GM23338 (cell line): ENCODE measurements around the gene POLD2. TPM values are rescaled to one million over a fixed set of nuclear protein-coding genes. Genes with fewer than 3 reads are reported as not detected.

Experiments
- ATAC-seq: fragments of 200-7000 bp; cut with Tn5 transposase; 3 replicates; pipeline ENCODE4 v1.9.1; 2020
- DNase-seq: peaks from one replicate; pipeline ENCODE4 v3.0.0-alpha.2; 2015; ENCODE audit warnings: low spot score
- H2AFZ ChIP-seq: fragments of 200-600 bp; sonication (generic); 2 replicates; pipeline ENCODE4 v1.8.0; 2016; ENCODE audit warnings: antibody characterized with exemption, mild to moderate bottlenecking, moderate library complexity
- H3F3A ChIP-seq: fragments of 200-600 bp; sonication (generic); replicated peaks from 2 replicates; pipeline ENCODE4 v1.8.0; 2017; ENCODE audit warnings: antibody characterized with exemption, mixed run types, low read depth
- H3K27ac ChIP-seq: fragments of 200-600 bp; sonication (generic); 2 replicates; pipeline ENCODE4 v1.6.1; 2016; ENCODE audit warnings: low read depth
- H3K27me3 ChIP-seq: fragments of 200-600 bp; sonication (generic); 2 replicates; pipeline ENCODE4 v1.8.0; 2016; ENCODE audit warnings: mild to moderate bottlenecking, mixed run types, moderate library complexity; ENCODE audit not compliant: insufficient read depth
- H3K36me3 ChIP-seq: fragments of 200-600 bp; sonication (generic); 2 replicates; pipeline ENCODE4 v1.8.0; 2016; ENCODE audit warnings: mild to moderate bottlenecking; ENCODE audit not compliant: insufficient read depth
- H3K4me1 ChIP-seq: fragments of 200-600 bp; sonication (generic); 2 replicates; pipeline ENCODE4 v1.8.0; 2016; ENCODE audit warnings: mild to moderate bottlenecking, moderate library complexity; ENCODE audit not compliant: insufficient read depth
- H3K4me2 ChIP-seq: fragments of 200-600 bp; sonication (generic); 2 replicates; pipeline ENCODE4 v1.7.1; 2017; ENCODE audit warnings: mixed run types
- H3K4me3 ChIP-seq: fragments of 200-600 bp; sonication (generic); 2 replicates; pipeline ENCODE4 v1.6.1; 2016; ENCODE audit warnings: mixed run types
- H3K79me2 ChIP-seq: fragments of 200-600 bp; sonication (generic); replicated peaks from 2 replicates; pipeline ENCODE4 v1.8.0; 2017; ENCODE audit warnings: mild to moderate bottlenecking; ENCODE audit not compliant: insufficient read depth
- H3K9me2 ChIP-seq: fragments of 200-600 bp; sonication (generic); 2 replicates; pipeline ENCODE4 v1.8.0; 2017; ENCODE audit not compliant: insufficient read depth
- H4K20me1 ChIP-seq: fragments of 200-600 bp; sonication (generic); replicated peaks from 2 replicates; pipeline ENCODE4 v1.8.0; 2017; ENCODE audit warnings: mild to moderate bottlenecking; ENCODE audit not compliant: insufficient read depth
- H3K27ac Mint-ChIP-seq: 2 replicates; pipeline ENCODE4 v1.8.0; 2020; ENCODE audit warnings: inconsistent platforms, mild to moderate bottlenecking, moderate library complexity, mixed read lengths
- H3K27me3 Mint-ChIP-seq: 3 replicates; pipeline ENCODE4 v1.8.0; 2022; ENCODE audit warnings: low read depth, mild to moderate bottlenecking, moderate library complexity, mixed read lengths, inconsistent platforms; ENCODE audit not compliant: insufficient read depth, poor library complexity
- H3K36me3 Mint-ChIP-seq: 3 replicates; pipeline ENCODE4 v1.8.0; 2021; ENCODE audit warnings: low read depth, mild to moderate bottlenecking, inconsistent platforms, moderate library complexity, mixed read lengths
- H3K4me1 Mint-ChIP-seq: 3 replicates; pipeline ENCODE4 v1.8.0; 2020; ENCODE audit warnings: mild to moderate bottlenecking, inconsistent platforms, mixed read lengths
- H3K4me3 Mint-ChIP-seq: 3 replicates; pipeline ENCODE4 v1.8.0; 2021; ENCODE audit warnings: moderate library complexity, mild to moderate bottlenecking, inconsistent platforms, mixed read lengths
- H3K9me3 Mint-ChIP-seq: 3 replicates; pipeline ENCODE4 v1.8.0; 2020; ENCODE audit warnings: moderate library complexity, mild to moderate bottlenecking, inconsistent platforms, mixed read lengths
- CREB1 ChIP-seq: fragments of 250-450 bp; sonication (Bioruptor Pico); IDR thresholded peaks from 2 replicates; pipeline ENCODE4 v1.5.0; 2020; ENCODE audit warnings: low read depth, mild to moderate bottlenecking, moderate library complexity
- EZH2 ChIP-seq: fragments of 200-600 bp; sonication (generic); IDR thresholded peaks from one replicate; pipeline ENCODE4 v1.8.0; 2017; ENCODE audit warnings: antibody characterized with exemption, mild to moderate bottlenecking, low read depth; ENCODE audit not compliant: unreplicated experiment
- EZH2phosphoT487 ChIP-seq: fragments of 200-600 bp; sonication (generic); IDR thresholded peaks from one replicate; pipeline ENCODE4 v1.8.1; 2018; ENCODE audit warnings: antibody characterized with exemption; ENCODE audit not compliant: unreplicated experiment
- JUNB ChIP-seq: IDR thresholded peaks from one replicate; pipeline ENCODE4 v1.6.1; 2016; ENCODE audit warnings: antibody characterized with exemption; ENCODE audit not compliant: unreplicated experiment
- NANOG ChIP-seq: IDR thresholded peaks from 2 replicates; pipeline ENCODE4 v1.6.1; 2016; ENCODE audit warnings: antibody characterized with exemption, borderline replicate concordance
- POLR2AphosphoS5 ChIP-seq: IDR thresholded peaks from 2 replicates; pipeline ENCODE4 v1.6.1; 2016; ENCODE audit warnings: antibody characterized with exemption, low read depth
- STAT1 ChIP-seq: IDR thresholded peaks from one replicate; pipeline ENCODE4 v1.6.1; 2016; ENCODE audit warnings: antibody characterized with exemption; ENCODE audit not compliant: unreplicated experiment
- ZNF114 ChIP-seq: fragments of 250-450 bp; sonication (Bioruptor Pico); IDR thresholded peaks from 2 replicates; pipeline ENCODE4 v1.5.0; 2020; ENCODE audit warnings: mild to moderate bottlenecking, moderate library complexity
- ZNF331 ChIP-seq: fragments of 250-450 bp; sonication (Bioruptor Pico); IDR thresholded peaks from 2 replicates; pipeline ENCODE4 v1.5.0; 2020; ENCODE audit warnings: low read depth, mild to moderate bottlenecking, moderate library complexity
- polyA plus RNA-seq: library from polyadenylated mRNA; unstranded; fragments of >200 nt; fragmentation: Nextera tagmentation; extraction: Ambion mirVana; gene quantifications from 2 replicates; pipeline ENCODE4 v1.2.1, GENCODE V29; 2016
- total RNA-seq: library from RNA; depleted of rRNA; stranded (reverse); fragments of >200 nt; shearing (Covaris generic); gene quantifications from 2 replicates; pipeline ENCODE4 v1.2.3, GENCODE V29; 2014
- TF ChIP-seq, protein P1 (sequence below), 2 experiments: fragments of 200-600 bp in 1 of 2; sonication (generic) in 1 of 2; conservative IDR thresholded peaks; 2 replicates each; pipeline versions ENCODE4 v1.5.1 to v1.6.1; 2016 to 2017; ENCODE audit warnings: antibody characterized with exemption in 2 of 2, low read depth in 2 of 2, mild to moderate bottlenecking in 2 of 2, moderate library complexity in 1 of 2
- TF ChIP-seq, protein P2 (sequence below): fragments of 250-450 bp; sonication (Bioruptor Pico); IDR thresholded peaks from 2 replicates; pipeline ENCODE4 v1.5.0; 2020; ENCODE audit warnings: mild to moderate bottlenecking, moderate library complexity
- TF ChIP-seq, protein P3 (sequence below): IDR thresholded peaks from one replicate; pipeline ENCODE4 v1.6.1; 2018; ENCODE audit warnings: antibody characterized with exemption; ENCODE audit not compliant: unreplicated experiment
- TF ChIP-seq, protein P4 (sequence below): IDR thresholded peaks from 2 replicates; pipeline ENCODE4 v1.6.1; 2016; ENCODE audit warnings: antibody characterized with exemption

The POLD2 gene
- total and polyA plus RNA-seq, 2 experiments from 2014 or later, result 101 to 127 TPM

DNA sequence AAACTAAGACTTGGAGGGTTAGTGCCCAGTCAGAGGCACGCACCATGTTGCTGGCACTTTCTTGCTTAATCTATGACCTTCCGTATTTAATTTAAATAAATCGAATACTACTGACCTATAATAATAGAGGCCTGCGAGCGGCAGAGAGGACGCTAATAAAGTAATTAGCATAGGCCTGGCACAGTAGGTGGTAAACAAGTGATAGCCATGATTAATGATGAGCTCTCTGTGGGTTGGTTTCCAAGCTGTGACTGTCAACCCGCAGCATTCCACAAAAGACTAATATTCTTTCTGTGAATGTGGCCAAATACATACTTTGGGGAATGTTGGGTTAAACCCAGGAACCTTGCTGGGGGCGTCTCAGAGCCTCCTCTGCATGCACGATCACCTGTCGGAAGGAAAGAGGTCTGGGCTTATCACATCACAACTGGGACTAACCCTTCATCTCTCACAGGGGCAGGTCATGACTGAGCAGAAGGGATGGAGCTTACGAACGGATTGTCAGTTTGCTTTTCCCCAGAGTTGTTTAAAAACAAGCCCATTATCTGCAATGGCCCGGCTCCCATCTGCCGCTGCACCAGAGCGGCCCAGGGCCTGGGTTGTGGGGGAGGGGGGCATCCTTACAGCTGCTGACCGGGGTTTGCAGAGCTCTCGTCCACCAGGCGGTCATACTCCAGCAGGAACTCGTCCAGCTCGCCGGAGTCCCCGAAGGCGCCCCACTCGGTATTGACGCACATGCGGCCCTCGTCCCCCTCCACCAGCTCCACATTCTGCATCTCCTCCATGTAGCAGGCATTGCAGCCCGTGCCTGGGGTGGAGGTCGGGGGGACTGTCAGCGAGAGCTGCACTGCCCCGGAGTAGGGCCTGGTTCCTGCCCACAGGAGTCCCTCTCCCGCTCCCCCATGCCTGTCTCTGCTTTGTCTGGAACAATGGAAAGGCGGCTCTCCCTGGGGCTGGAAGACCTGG is 24.0 kb upstream of the POLD2 start:
- Mint-ChIP-seq H3K36me3 (no peaks in the 10 kb centered on the region), H3K27ac (no peak overlapping the region), H3K4me1 (peaks cover 21% of the 10 kb centered on the region), H3K9me3 (no peaks in the 10 kb centered on the region), H3K4me3 (no peak overlapping the region), H3K27me3 (peaks cover 37% of the 10 kb centered on the region)
- Histone ChIP-seq H3K27me3 (peaks cover 30% of the 10 kb centered on the region), H3K4me1 (peaks cover 8% of the 10 kb centered on the region), H4K20me1 (no peaks in the 10 kb centered on the region), H3F3A (no peaks in the 10 kb centered on the region), H3K27ac (no peak overlapping the region), H3K9me2 (no peaks in the 10 kb centered on the region), H3K4me2 (peak overlapping the region; percentile 75; the same call in 1 of the 2 replicates), H2AFZ (peak overlapping the region; percentile 94), H3K79me2 (no peaks in the 10 kb centered on the region), H3K36me3 (no peaks in the 10 kb centered on the region), H3K4me3 (no peak overlapping the region)
- peak; percentile 48 for DNase-seq
- ATAC-seq, result peak; percentile 4; the same call in 2 of the 3 replicates
- TF ChIP-seq NANOG, result no peak
- no peak for TF ChIP-seq JUNB
- TF ChIP-seq, protein P1, sequence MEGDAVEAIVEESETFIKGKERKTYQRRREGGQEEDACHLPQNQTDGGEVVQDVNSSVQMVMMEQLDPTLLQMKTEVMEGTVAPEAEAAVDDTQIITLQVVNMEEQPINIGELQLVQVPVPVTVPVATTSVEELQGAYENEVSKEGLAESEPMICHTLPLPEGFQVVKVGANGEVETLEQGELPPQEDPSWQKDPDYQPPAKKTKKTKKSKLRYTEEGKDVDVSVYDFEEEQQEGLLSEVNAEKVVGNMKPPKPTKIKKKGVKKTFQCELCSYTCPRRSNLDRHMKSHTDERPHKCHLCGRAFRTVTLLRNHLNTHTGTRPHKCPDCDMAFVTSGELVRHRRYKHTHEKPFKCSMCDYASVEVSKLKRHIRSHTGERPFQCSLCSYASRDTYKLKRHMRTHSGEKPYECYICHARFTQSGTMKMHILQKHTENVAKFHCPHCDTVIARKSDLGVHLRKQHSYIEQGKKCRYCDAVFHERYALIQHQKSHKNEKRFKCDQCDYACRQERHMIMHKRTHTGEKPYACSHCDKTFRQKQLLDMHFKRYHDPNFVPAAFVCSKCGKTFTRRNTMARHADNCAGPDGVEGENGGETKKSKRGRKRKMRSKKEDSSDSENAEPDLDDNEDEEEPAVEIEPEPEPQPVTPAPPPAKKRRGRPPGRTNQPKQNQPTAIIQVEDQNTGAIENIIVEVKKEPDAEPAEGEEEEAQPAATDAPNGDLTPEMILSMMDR (conservative IDR thresholded peaks at IDR 0.05; ENCODE audit: low read depth in 2 of 2), result no peak
- no peak for TF ChIP-seq POLR2AphosphoS5
- TF ChIP-seq ZNF114 (CRISPR knock-in tag), result no peak
- no peak for TF ChIP-seq ZNF331 (CRISPR knock-in tag)
- no peak for TF ChIP-seq EZH2
- TF ChIP-seq, protein P2, sequence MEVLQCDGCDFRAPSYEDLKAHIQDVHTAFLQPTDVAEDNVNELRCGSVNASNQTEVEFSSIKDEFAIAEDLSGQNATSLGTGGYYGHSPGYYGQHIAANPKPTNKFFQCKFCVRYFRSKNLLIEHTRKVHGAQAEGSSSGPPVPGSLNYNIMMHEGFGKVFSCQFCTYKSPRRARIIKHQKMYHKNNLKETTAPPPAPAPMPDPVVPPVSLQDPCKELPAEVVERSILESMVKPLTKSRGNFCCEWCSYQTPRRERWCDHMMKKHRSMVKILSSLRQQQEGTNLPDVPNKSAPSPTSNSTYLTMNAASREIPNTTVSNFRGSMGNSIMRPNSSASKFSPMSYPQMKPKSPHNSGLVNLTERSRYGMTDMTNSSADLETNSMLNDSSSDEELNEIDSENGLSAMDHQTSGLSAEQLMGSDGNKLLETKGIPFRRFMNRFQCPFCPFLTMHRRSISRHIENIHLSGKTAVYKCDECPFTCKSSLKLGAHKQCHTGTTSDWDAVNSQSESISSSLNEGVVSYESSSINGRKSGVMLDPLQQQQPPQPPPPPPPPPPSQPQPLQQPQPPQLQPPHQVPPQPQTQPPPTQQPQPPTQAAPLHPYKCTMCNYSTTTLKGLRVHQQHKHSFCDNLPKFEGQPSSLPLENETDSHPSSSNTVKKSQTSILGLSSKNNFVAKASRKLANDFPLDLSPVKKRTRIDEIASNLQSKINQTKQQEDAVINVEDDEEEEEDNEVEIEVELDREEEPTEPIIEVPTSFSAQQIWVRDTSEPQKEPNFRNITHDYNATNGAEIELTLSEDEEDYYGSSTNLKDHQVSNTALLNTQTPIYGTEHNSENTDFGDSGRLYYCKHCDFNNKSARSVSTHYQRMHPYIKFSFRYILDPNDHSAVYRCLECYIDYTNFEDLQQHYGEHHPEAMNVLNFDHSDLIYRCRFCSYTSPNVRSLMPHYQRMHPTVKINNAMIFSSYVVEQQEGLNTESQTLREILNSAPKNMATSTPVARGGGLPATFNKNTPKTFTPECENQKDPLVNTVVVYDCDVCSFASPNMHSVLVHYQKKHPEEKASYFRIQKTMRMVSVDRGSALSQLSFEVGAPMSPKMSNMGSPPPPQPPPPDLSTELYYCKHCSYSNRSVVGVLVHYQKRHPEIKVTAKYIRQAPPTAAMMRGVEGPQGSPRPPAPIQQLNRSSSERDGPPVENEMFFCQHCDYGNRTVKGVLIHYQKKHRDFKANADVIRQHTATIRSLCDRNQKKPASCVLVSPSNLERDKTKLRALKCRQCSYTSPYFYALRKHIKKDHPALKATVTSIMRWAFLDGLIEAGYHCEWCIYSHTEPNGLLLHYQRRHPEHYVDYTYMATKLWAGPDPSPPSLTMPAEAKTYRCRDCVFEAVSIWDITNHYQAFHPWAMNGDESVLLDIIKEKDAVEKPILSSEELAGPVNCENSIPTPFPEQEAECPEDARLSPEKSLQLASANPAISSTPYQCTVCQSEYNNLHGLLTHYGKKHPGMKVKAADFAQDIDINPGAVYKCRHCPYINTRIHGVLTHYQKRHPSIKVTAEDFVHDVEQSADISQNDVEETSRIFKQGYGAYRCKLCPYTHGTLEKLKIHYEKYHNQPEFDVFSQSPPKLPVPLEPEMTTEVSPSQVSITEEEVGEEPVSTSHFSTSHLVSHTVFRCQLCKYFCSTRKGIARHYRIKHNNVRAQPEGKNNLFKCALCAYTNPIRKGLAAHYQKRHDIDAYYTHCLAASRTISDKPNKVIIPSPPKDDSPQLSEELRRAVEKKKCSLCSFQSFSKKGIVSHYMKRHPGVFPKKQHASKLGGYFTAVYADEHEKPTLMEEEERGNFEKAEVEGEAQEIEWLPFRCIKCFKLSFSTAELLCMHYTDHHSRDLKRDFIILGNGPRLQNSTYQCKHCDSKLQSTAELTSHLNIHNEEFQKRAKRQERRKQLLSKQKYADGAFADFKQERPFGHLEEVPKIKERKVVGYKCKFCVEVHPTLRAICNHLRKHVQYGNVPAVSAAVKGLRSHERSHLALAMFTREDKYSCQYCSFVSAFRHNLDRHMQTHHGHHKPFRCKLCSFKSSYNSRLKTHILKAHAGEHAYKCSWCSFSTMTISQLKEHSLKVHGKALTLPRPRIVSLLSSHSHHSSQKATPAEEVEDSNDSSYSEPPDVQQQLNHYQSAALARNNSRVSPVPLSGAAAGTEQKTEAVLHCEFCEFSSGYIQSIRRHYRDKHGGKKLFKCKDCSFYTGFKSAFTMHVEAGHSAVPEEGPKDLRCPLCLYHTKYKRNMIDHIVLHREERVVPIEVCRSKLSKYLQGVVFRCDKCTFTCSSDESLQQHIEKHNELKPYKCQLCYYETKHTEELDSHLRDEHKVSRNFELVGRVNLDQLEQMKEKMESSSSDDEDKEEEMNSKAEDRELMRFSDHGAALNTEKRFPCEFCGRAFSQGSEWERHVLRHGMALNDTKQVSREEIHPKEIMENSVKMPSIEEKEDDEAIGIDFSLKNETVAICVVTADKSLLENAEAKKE (CRISPR knock-in tag), result no peak
- no peak for TF ChIP-seq CREB1 (CRISPR knock-in tag)
- no peak for TF ChIP-seq STAT1
- TF ChIP-seq, protein P3, sequence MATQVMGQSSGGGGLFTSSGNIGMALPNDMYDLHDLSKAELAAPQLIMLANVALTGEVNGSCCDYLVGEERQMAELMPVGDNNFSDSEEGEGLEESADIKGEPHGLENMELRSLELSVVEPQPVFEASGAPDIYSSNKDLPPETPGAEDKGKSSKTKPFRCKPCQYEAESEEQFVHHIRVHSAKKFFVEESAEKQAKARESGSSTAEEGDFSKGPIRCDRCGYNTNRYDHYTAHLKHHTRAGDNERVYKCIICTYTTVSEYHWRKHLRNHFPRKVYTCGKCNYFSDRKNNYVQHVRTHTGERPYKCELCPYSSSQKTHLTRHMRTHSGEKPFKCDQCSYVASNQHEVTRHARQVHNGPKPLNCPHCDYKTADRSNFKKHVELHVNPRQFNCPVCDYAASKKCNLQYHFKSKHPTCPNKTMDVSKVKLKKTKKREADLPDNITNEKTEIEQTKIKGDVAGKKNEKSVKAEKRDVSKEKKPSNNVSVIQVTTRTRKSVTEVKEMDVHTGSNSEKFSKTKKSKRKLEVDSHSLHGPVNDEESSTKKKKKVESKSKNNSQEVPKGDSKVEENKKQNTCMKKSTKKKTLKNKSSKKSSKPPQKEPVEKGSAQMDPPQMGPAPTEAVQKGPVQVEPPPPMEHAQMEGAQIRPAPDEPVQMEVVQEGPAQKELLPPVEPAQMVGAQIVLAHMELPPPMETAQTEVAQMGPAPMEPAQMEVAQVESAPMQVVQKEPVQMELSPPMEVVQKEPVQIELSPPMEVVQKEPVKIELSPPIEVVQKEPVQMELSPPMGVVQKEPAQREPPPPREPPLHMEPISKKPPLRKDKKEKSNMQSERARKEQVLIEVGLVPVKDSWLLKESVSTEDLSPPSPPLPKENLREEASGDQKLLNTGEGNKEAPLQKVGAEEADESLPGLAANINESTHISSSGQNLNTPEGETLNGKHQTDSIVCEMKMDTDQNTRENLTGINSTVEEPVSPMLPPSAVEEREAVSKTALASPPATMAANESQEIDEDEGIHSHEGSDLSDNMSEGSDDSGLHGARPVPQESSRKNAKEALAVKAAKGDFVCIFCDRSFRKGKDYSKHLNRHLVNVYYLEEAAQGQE, result no peak
- TF ChIP-seq, protein P4, sequence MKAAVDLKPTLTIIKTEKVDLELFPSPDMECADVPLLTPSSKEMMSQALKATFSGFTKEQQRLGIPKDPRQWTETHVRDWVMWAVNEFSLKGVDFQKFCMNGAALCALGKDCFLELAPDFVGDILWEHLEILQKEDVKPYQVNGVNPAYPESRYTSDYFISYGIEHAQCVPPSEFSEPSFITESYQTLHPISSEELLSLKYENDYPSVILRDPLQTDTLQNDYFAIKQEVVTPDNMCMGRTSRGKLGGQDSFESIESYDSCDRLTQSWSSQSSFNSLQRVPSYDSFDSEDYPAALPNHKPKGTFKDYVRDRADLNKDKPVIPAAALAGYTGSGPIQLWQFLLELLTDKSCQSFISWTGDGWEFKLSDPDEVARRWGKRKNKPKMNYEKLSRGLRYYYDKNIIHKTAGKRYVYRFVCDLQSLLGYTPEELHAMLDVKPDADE, result no peak
- TF ChIP-seq EZH2phosphoT487, result no peak
